Muscle of arm (tissue), 12 donors: ENCODE data around the gene CKLF. TPM values are rescaled to one million over a fixed set of nuclear protein-coding genes. Genes with fewer than 3 reads are reported as not detected.
"Not testable (repeated sequence)": the region's sequence is repeated elsewhere in the genome, so short reads cannot be mapped to it uniquely, and the experiment has no call there.

Experiments used
- DNase-seq: peaks from one replicate; pipeline ENCODE4 v3.0.0-alpha.2; 2013
- polyA plus RNA-seq, 12 donors: library from polyadenylated mRNA; unstranded; fragments of 120-200 nt; gene quantifications; one replicate each; pipeline ENCODE4 v1.2.1, GENCODE V29; 2013; ENCODE audit not compliant: insufficient read length in 12 of 12

The CKLF gene
- polyA plus RNA-seq, 12 donors = 19.7 to 56.7 (median 25.9) TPM; not detected in 1

- DNase-seq = no peak
These were observed 11.4 kb downstream of the CKLF start for GRCh38 chr16:66563574-66564334.

GRCh38 chr16:66566051-66566901 is 13.9 kb downstream of the CKLF start, which contains the start of gene CMTM1:
CMTM1 (plus strand) TSS chr16:66566439; CDS start chr16:66566514, 75 bp downstream.
- no peak for DNase-seq

GRCh38 chr16:66567270-66567669 is 14.9 kb downstream of the CKLF start:
- not testable (repeated sequence) for DNase-seq

- no peak for DNase-seq
These were observed 16.0 kb downstream of the CKLF start for GRCh38 chr16:66568355-66568754.

- no peak for DNase-seq
These were observed 16.8 kb downstream of the CKLF start for GRCh38 chr16:66569131-66569530.

- DNase-seq = no peak
These were observed 17.5 kb downstream of the CKLF start for GRCh38 chr16:66569827-66570405.

- DNase-seq = no peak
These were observed 20.0 kb downstream of the CKLF start for GRCh38 chr16:66572356-66572755.

GRCh38 chr16:66574081-66574480 is 21.7 kb downstream of the CKLF start:
- no peak for DNase-seq

GRCh38 chr16:66574531-66574930 is 22.2 kb downstream of the CKLF start:
- no peak for DNase-seq

- no peak for DNase-seq
These were observed 22.7 kb downstream of the CKLF start for GRCh38 chr16:66575060-66575459.

- no peak for DNase-seq
These were observed 23.9 kb downstream of the CKLF start for GRCh38 chr16:66576296-66576695.

GRCh38 chr16:66578651-66579531 is 26.5 kb downstream of the CKLF start, which contains the start of gene CMTM2:
CMTM2 (plus strand) TSS chr16:66579463; CDS start chr16:66579608, 145 bp downstream.
- DNase-seq = no peak

- DNase-seq = no peak
These were observed 28.3 kb downstream of the CKLF start for GRCh38 chr16:66580605-66581209.

GRCh38 chr16:66581246-66581952 is 29.0 kb downstream of the CKLF start:
- no peak for DNase-seq

GRCh38 chr16:66585481-66586239 is 33.3 kb downstream of the CKLF start:
- no peak for DNase-seq

GRCh38 chr16:66587881-66588600 is 35.7 kb downstream of the CKLF start:
- DNase-seq = no peak

GRCh38 chr16:66588981-66589713 is 36.8 kb downstream of the CKLF start:
- no peak for DNase-seq

- DNase-seq = no peak
These were observed 37.9 kb downstream of the CKLF start for GRCh38 chr16:66590322-66590721.
